ENCODE measurements around the gene ST6GALNAC3.
"Not testable (repeated sequence)": the region's sequence is repeated elsewhere in the genome, so short reads cannot be mapped to it uniquely, and the experiment has no call there.

ST6GALNAC3 gene

DNA sequence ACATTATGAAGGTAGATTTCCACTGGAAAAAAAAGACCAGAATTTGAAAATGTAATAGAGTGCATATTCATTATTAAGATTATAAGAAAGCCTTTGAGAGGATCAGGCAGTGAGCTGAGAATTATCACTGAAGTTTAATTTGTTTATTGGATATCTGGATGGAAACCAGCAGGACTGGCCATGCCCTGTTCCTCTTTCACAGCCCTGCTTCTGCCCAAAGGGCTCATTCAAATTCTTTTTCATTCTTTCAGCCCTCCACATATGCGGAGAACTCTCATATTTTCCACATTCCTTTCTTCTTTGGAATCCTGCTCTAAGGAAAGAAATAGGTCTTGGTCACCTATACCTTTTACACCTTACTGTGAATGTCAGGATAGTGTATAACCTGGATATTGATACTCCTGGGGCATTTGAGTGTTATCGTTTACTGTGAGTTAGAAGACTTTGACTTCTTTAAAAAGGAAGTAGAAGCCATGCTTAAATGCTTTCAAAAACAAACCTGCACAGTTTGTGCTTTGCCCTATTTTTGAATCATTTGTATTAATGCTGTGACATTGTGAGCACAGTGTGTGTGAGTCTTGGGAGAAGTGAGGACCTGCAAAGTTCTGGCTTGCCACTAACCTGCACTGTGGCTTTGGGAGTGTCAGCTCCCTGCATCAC lies 35.5 kb downstream of the ST6GALNAC3 start:
- DNase-seq = no peak

GRCh38 chr1:76110666-76111065 lies 36.1 kb downstream of the ST6GALNAC3 start:
- DNase-seq = no peak

DNA sequence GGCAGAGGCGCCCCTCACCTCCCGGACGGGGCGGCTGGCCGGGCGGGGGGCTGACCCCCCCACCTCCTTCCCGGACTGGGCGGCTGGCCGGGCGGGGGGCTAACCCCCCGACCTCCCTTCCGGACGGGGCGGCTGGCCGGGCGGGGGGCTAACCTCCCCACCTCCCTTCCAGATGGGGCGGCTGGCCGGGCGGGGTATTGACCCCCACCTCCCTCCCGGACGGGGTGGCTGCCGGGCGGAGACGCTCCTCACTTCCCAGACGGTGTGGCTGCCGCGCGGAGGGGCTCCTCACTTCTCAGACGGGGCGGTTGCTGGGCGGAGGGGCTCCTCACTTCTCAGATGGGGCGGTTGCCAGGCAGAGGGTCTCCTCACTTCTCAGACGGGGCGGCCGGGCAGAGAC lies 37.8 kb downstream of the ST6GALNAC3 start:
- DNase-seq = not testable (repeated sequence)

DNA sequence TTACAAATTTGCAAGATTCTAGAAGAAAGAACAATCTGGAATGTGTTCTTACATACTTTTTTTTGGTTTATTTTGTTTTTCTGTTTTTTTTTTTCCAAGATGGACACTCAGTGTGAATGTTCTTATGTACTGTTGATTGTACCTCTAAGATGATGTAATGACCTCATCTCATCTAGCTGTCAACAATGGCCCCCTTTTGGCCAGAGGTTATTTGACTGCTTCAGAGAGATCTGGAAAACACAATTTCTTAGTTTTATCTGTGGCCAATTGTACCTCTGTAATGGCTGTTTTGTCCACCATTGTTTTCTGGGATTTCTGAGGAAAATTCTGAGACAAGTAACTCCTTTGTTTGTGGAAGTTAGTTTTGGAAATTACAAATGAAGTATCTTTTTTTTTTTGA lies 38.9 kb downstream of the ST6GALNAC3 start:
- DNase-seq = no peak

- no peak for DNase-seq
Observed at GRCh38 chr1:76115171-76115570, 40.6 kb downstream of the ST6GALNAC3 start.

DNA sequence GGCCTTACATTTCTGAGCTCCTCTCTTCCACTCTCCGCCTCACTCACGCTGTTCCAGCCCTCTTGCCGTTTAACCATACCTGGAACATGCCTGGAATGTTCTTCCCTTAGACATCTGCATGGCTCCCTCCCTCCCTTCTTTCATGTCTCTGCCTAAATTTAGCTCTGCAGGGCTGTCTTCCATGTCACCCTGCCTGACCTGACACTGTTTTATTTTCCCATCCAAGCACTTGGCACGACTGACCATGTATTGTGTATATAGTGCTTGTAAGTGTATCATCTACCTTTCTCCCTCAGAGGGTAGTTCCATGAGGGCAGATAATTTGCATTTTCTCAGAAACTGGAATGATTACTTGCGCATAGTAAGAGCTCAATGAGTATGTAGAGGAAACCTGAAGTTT lies 47.3 kb downstream of the ST6GALNAC3 start:
- DNase-seq = no peak

GRCh38 chr1:76122271-76122670 lies 47.7 kb downstream of the ST6GALNAC3 start:
- DNase-seq = no peak

- not testable (repeated sequence) for DNase-seq
Observed at GRCh38 chr1:76123411-76124064, 49.0 kb downstream of the ST6GALNAC3 start.

GRCh38 chr1:76124196-76124595 lies 49.6 kb downstream of the ST6GALNAC3 start:
- DNase-seq = no peak

DNA sequence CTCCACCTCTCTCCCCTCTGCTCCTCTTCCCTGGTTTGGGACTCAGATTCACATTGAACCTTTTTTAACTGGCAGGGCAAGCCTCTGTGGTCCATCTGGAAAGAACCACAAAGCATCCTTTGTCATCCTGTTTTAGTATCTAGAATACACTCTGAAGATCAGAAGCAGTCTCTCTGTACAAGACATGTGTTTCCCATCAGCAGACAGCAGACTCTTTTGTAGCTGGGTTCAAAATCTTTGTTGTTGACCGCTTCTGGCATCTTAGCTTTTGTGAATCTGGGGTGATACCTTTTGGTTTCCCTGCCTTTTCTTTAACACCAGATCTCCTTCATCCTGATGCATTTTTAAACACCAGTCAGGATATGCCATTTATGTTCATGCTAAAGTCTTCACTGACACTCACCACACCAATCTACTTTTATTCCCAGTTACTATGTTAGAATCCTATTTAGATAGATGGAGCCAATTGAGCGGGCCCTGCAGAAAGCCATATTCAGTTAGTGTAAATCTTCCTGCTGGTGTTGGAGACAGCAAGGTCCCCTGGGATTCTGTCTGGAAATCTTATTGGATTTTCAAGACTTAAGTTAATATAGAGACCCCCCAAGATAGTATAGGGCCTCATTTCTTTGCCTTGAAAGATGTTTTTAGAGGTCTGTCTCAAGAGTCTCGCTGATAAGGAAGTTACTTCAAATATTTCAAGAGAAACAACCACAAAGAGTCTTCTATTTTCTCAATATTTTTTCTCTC lies 51.1 kb downstream of the ST6GALNAC3 start:
- no peak for DNase-seq

DNA sequence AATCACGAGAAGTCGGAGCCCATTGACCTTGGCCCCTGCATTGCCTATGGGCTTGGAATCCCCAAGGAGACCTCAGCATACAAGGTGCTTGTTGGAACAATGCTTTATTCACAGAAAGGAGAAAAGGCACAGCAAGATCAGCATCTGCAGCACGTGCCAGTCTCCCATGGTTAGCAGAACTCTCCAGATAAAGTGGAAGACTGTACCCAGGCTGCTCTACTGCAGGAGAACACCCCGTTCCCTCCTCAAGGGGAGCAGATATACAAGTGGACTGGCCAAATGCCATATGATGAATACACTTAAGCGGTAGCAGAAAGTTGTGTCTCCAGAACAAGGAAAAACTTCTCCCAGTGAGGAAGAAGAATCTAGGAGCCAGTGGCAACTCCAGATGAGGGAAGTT lies 53.5 kb downstream of the ST6GALNAC3 start:
- no peak for DNase-seq

DNA sequence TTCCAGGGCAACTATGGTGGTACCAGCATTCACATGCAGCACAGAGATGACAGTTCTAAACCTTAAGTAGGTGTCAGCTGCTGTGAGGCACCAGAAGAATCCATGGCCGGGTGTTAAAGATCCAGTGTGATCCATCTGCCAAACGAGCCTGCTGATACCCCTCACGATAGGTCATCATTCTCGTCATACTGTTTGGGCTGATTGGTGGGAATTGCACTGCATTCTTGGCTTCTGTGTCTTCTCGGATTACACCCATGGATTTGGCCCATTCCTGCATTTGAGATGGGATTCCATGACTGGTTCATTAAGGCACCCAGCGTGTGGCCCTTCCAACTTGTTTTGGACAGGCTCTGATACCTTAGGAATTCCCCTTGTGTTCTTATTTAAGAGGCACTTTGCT lies 55.2 kb downstream of the ST6GALNAC3 start:
- no peak for DNase-seq

GRCh38 chr1:76130992-76131391 lies 56.4 kb downstream of the ST6GALNAC3 start:
- no peak for DNase-seq

- DNase-seq = no peak
Observed at GRCh38 chr1:76133977-76134376, 59.4 kb downstream of the ST6GALNAC3 start.

- no peak for DNase-seq
Observed at GRCh38 chr1:76135835-76136234, 61.3 kb downstream of the ST6GALNAC3 start.

DNA sequence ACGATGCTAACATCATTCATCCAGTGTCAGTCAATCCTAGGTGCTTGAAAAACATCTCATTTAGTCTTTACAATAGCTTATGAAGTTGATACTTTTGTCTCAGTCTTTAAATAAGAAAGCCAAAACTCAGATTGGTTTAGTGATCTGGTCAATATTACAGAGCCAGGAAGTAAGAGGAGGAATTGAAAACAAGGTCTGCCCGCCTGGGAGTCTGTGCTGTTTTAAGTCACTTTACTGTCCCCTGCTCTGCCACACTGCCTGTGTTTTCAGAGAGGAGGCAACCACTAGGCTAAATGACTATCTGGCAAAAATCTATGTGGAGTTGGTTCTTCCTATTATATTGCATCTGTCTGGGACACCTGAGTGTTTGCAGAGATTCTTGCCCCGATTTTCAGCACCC lies 62.3 kb downstream of the ST6GALNAC3 start:
- DNase-seq = no peak

DNA sequence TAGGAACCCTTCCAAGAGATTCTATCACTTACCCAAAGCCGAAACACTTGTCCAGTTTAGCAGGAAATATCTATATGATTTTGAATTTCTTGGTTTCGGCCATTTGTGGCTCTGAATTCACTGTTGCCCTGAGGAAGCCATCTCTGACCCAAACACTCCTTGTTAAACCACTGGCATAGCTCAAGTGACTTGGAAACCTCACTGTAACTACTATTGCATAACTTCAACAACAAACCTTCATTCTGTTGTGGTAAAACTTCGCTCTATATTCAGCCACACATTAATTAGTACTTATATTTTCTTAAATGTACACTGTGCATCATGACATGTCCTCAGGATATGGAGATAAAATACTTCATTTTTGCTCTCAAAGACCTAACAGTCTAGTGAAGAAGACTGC lies 63.2 kb downstream of the ST6GALNAC3 start:
- no peak for DNase-seq

- no peak for DNase-seq
Observed at GRCh38 chr1:76138217-76138616, 63.7 kb downstream of the ST6GALNAC3 start.

GRCh38 chr1:76140227-76140626 lies 65.7 kb downstream of the ST6GALNAC3 start:
- DNase-seq = no peak

- no peak for DNase-seq
Observed at GRCh38 chr1:76141929-76142328, 67.4 kb downstream of the ST6GALNAC3 start.

- DNase-seq = no peak
Observed at GRCh38 chr1:76142771-76143540, 68.4 kb downstream of the ST6GALNAC3 start.

GRCh38 chr1:76144247-76144646 lies 69.7 kb downstream of the ST6GALNAC3 start:
- DNase-seq = no peak

- no peak for DNase-seq
Observed at GRCh38 chr1:76145332-76145731, 70.8 kb downstream of the ST6GALNAC3 start.

Data from NCI-H2107 (cell line).